ENCODE measurements around the gene BMPER. TPM values are rescaled to one million over a fixed set of nuclear protein-coding genes. Genes with fewer than 3 reads are reported as not detected.

Gene BMPER
- total and polyA plus RNA-seq, 3 donors from 2014 or later: 1.7 to 2.8 (median 2.4) TPM

DNA sequence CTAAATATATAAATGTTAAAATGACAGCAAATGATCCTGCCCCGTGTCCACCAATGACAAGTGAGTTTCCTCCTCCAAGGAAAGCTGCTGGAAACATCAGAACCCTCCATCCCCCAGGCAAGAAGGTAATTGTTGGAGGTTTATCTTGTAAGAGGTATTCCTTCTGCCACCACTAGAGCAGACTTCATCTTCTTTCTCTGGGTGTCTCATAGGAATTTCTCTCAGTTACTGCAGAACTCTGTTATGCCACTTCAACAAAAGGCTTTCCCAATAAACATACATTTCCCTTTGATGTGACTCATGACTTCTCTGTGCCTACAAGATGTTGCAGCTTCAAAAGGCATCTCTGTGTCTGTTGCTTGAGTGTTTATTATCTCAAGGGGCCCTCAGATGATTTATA is 279.1 kb downstream of the BMPER start:
- no peak overlapping the region for H3K27ac ChIP-seq
- WGBS, 2 donors: 69 to 95% methylated on average over 1 of the region's 1 CpG
- no peaks in the 10 kb centered on the region for H3K36me3 ChIP-seq (ENCODE audit: low read depth, missing control alignments)
- H3K9me3 ChIP-seq: no peaks in the 10 kb centered on the region
- no peaks in the 10 kb centered on the region for H3K27me3 ChIP-seq
- no peak for DNase-seq
- intact Hi-C loops (cut with DNase I; ENCODE audit: low total_unique reads): no loop called here
- no peak for TF ChIP-seq POLR2A (IDR thresholded peaks at IDR 0.05)
- TF ChIP-seq, protein P1, sequence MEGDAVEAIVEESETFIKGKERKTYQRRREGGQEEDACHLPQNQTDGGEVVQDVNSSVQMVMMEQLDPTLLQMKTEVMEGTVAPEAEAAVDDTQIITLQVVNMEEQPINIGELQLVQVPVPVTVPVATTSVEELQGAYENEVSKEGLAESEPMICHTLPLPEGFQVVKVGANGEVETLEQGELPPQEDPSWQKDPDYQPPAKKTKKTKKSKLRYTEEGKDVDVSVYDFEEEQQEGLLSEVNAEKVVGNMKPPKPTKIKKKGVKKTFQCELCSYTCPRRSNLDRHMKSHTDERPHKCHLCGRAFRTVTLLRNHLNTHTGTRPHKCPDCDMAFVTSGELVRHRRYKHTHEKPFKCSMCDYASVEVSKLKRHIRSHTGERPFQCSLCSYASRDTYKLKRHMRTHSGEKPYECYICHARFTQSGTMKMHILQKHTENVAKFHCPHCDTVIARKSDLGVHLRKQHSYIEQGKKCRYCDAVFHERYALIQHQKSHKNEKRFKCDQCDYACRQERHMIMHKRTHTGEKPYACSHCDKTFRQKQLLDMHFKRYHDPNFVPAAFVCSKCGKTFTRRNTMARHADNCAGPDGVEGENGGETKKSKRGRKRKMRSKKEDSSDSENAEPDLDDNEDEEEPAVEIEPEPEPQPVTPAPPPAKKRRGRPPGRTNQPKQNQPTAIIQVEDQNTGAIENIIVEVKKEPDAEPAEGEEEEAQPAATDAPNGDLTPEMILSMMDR (IDR thresholded peaks at IDR 0.05): no peak
- no peak overlapping the region for H3K4me3 ChIP-seq
- H3K4me1 ChIP-seq: no peaks in the 10 kb centered on the region

DNA sequence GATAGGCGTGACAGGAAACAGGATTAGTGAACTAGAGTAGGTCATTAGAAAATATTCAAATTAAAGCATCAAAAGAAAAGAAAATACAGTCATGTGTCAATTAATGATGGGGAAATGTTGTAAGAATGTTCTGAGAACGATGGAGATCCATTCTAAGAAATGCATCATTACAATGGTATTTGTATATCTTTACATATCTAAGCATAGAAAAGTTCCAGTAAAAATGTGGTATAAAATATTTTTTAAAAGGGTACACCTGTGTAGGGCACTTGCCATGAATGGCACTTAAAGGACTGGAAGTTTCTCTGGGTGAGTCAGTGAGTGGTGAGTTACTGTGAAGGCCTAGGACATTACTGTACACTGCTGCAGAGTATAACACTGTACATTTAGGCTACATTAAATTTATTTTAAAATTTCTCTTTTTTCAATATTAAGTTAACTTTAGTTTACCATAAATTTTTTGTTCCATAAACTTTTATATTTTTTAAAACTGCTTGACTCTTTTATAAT is 282.5 kb downstream of the BMPER start:
- no peak for DNase-seq
- 83 to 96% methylated on average over 2 of the region's 2 CpGs for WGBS, 2 donors
- intact Hi-C loops (cut with DNase I; ENCODE audit: low total_unique reads): no loop called here
- Histone ChIP-seq H3K4me1 (no peaks in the 10 kb centered on the region), H3K27ac (no peak overlapping the region), H3K9me3 (no peaks in the 10 kb centered on the region), H3K4me3 (no peak overlapping the region), H3K36me3 (ENCODE audit: low read depth, missing control alignments) (no peaks in the 10 kb centered on the region), H3K27me3 (no peaks in the 10 kb centered on the region)
- no peak for TF ChIP-seq POLR2A (IDR thresholded peaks at IDR 0.05)
- TF ChIP-seq, protein P1 (IDR thresholded peaks at IDR 0.05): no peak

DNA sequence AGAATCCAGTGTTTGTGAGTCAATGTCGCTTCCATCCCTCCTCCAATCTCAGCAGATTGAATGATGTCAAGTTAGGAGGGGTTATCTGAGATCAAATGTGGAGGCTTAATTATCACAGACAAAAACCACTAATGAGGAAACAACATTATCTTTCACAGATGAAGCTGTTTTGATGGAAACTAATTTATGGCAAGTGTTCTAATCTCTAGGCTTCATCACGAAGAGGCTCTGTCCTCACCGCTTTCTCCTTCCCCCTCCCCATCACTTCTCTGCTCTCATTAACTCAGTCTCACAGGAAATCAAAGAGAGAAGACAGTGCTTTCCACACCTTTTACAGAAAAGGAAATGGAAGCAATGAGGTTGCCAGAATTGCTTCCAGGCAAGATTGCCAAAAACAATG is 283.7 kb downstream of the BMPER start:
- Histone ChIP-seq H3K9me3 (no peaks in the 10 kb centered on the region), H3K27me3 (no peaks in the 10 kb centered on the region), H3K4me3 (no peak overlapping the region), H3K27ac (no peak overlapping the region), H3K4me1 (no peaks in the 10 kb centered on the region), H3K36me3 (ENCODE audit: low read depth, missing control alignments) (no peaks in the 10 kb centered on the region)
- no peak for TF ChIP-seq POLR2A (IDR thresholded peaks at IDR 0.05)
- TF ChIP-seq, protein P1 (IDR thresholded peaks at IDR 0.05): no peak
- 80% methylated on average over 3 of the region's 3 CpGs for WGBS, 2 donors
- DNase-seq: no peak
- intact Hi-C loops (cut with DNase I; ENCODE audit: low total_unique reads): no loop called here

DNA sequence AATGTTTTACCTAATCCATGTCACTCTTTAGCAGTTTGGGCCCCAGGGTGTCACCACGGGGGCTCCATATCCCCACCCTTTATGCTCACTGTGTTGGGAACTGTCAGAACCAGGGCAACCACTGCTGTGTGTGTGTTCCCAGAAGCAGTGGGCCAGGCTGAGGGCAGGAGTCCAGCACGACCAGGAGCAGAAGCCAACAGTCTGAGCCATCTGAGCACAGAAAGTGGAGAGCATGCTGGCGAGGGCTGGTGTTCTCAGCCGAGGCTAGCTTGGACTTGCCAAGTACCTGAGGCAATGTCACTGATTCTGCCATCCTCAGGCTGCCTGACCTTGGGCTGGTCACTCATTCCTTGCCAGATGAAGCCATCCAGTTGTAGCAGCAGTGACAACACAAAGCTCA is 285.0 kb downstream of the BMPER start:
- DNase-seq: no peak
- Histone ChIP-seq H3K4me1 (no peaks in the 10 kb centered on the region), H3K27ac (no peak overlapping the region), H3K9me3 (no peaks in the 10 kb centered on the region), H3K27me3 (no peaks in the 10 kb centered on the region), H3K4me3 (no peak overlapping the region), H3K36me3 (ENCODE audit: low read depth, missing control alignments) (no peaks in the 10 kb centered on the region)
- intact Hi-C loops (cut with DNase I; ENCODE audit: low total_unique reads): no loop called here
- no peak for TF ChIP-seq POLR2A (IDR thresholded peaks at IDR 0.05)
- TF ChIP-seq, protein P1 (IDR thresholded peaks at IDR 0.05): no peak
- 63 to 79% methylated on average over 4 of the region's 4 CpGs for WGBS, 2 donors

DNA sequence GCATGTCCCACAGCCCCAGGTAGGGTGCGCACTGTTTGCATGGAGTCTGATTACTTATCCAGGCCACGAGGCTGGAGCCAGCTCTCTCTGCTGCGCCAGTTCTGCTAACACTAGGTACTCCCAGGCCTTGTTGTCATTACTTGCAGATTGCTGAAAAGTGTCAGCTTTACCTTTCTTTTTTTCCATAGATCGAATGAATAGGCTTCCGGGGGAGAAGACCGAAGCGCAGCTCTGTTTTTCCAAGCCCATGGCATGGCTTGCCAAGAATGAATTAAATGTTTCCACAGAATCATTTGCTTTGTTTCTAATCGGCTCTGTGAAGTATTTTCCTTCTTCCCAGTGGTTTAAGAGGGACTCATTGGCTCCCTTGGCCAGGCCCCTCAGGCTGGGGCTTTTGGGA is 285.8 kb downstream of the BMPER start:
- Histone ChIP-seq H3K27me3 (no peaks in the 10 kb centered on the region), H3K4me1 (no peaks in the 10 kb centered on the region), H3K9me3 (no peaks in the 10 kb centered on the region), H3K36me3 (ENCODE audit: low read depth, missing control alignments) (no peaks in the 10 kb centered on the region), H3K4me3 (no peak overlapping the region), H3K27ac (no peak overlapping the region)
- intact Hi-C loops (cut with DNase I; ENCODE audit: low total_unique reads): no loop called here
- 74 to 83% methylated on average over 8 of the region's 8 CpGs for WGBS, 2 donors
- TF ChIP-seq POLR2A (IDR thresholded peaks at IDR 0.05): no peak
- TF ChIP-seq, protein P1 (IDR thresholded peaks at IDR 0.05): no peak
- DNase-seq: no peak

Data from testis (tissue), 3 donors.